Natural killer cell (primary cell): ENCODE measurements around the gene RREB1. TPM values are rescaled to one million over a fixed set of nuclear protein-coding genes. Genes with fewer than 3 reads are reported as not detected.

Source experiments
- ATAC-seq, 3 donors: fragments of 150-1000 bp in 2 of 3; fragments of 200-7000 bp in 1 of 3; cut with Tn5 transposase; 1 replicate in 1 of 3; 2 replicates in 2 of 3; pipeline ENCODE4 v1.10.0; 2021; ENCODE audit warnings: mild to moderate bottlenecking in 2 of 3, moderate library complexity in 2 of 3
- DNase-seq, 2 donors: peaks; one replicate each; pipeline versions ENCODE4 v3.0.0 to v3.0.0-alpha.2; 2013 to 2021; ENCODE audit warnings: mixed read lengths in 1 of 2
- H3K27ac ChIP-seq: one replicate; pipeline ENCODE4 v1.5.1; 2013; ENCODE audit warnings: mild to moderate bottlenecking, low read length
- H3K27me3 ChIP-seq: one replicate; pipeline ENCODE4 v1.6.1; 2013; ENCODE audit warnings: low read length; ENCODE audit not compliant: control insufficient read depth, insufficient read depth
- H3K36me3 ChIP-seq: one replicate; pipeline ENCODE4 v1.6.1; 2013; ENCODE audit warnings: low read length; ENCODE audit not compliant: control insufficient read depth, insufficient read depth
- H3K4me1 ChIP-seq: one replicate; pipeline ENCODE4 v1.6.1; 2013; ENCODE audit warnings: low read length; ENCODE audit not compliant: control insufficient read depth, insufficient read depth
- H3K4me3 ChIP-seq: one replicate; pipeline ENCODE4 v1.5.1; 2013; ENCODE audit warnings: low read length
- H3K9me3 ChIP-seq: one replicate; pipeline ENCODE4 v1.6.1; 2013; ENCODE audit warnings: low read length; ENCODE audit not compliant: control insufficient read depth, insufficient read depth
- H3K27ac Mint-ChIP-seq, 2 donors: one replicate each; pipeline ENCODE4 v1.8.0; 2022; ENCODE audit warnings: mild to moderate bottlenecking in 2 of 2, mixed read lengths in 2 of 2, moderate library complexity in 1 of 2
- H3K27me3 Mint-ChIP-seq, 2 donors: one replicate each; pipeline ENCODE4 v1.8.0; 2022; ENCODE audit warnings: low read depth in 2 of 2, mixed read lengths in 2 of 2
- H3K36me3 Mint-ChIP-seq: one replicate; pipeline ENCODE4 v1.8.0; 2022; ENCODE audit warnings: mixed read lengths
- H3K4me1 Mint-ChIP-seq, 2 donors: one replicate each; pipeline ENCODE4 v1.8.0; 2022; ENCODE audit warnings: mixed read lengths in 2 of 2
- H3K4me3 Mint-ChIP-seq: one replicate; pipeline ENCODE4 v1.8.0; 2022; ENCODE audit warnings: mild to moderate bottlenecking, moderate library complexity, mixed read lengths
- H3K9me3 Mint-ChIP-seq, 2 donors: one replicate each; pipeline ENCODE4 v1.8.0; 2022; ENCODE audit warnings: mixed read lengths in 2 of 2
- WGBS: methylation state at CpG from one replicate; pipeline ENCODE4 v1.1.7; 2013; ENCODE audit warnings: missing lambda C conversion rate; ENCODE audit not compliant: insufficient coverage; 5-methylcytosine and 5-hydroxymethylcytosine counted together
- intact Hi-C: fragments of 100-400 bp; cut with micrococcal nuclease; formaldehyde crosslinking; loops from one replicate; pipeline ENCODE4 v1.14.2; 2022
- total RNA-seq, 4 donors: library from RNA; stranded (reverse); fragments of 120-200 nt in 1 of 4; gene quantifications; one replicate each; pipeline versions ENCODE4 v1.2.3 to v1.2.4, GENCODE V29; 2013 to 2022
- TF ChIP-seq, protein P1 (sequence below): fragments of 200-600 bp; IDR thresholded peaks from one replicate; pipeline ENCODE4 v1.8.0; 2022; ENCODE audit warnings: antibody characterized with exemption

RREB1 gene
- total RNA-seq, 3 donors from 2014 or later (not counting 1 experiment from before 2014, with no cell fraction given), result 42.2 to 51.8 (median 44.0) TPM

DNA sequence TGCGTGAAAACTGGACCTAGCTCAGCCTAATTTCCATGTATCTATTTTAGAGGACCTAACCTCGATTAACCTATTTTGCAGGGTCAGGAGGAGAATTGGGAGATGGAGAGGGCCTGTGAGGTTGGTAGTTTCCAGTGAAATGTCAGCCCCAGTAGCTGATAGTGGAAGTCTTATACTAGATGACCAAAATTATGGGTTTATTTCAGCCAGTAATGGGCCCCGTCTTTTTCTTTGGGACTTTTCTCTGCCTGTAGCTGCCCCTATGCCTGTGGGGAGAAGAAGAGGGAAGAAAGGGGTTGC is 37.8 kb downstream of the RREB1 start:
- Mint-ChIP-seq H3K9me3 (no peaks in the 10 kb centered on the region), H3K27ac (peak overlapping the region; percentile 78 to 89), H3K27me3 (no peaks in the 10 kb centered on the region), H3K4me3 (peak overlapping the region; percentile 84), H3K36me3 (no peaks in the 10 kb centered on the region), H3K4me1 (peaks cover 54 to 58% of the 10 kb centered on the region in 2 donors)
- H3K27me3 ChIP-seq, result no peaks in the 10 kb centered on the region
- intact Hi-C loops, result no loop called here
- no peaks in the 10 kb centered on the region for H3K9me3 ChIP-seq
- no peak overlapping the region for H3K27ac ChIP-seq
- DNase-seq (no peak), ATAC-seq (no peak)
- H3K4me1 ChIP-seq, result peaks cover 32% of the 10 kb centered on the region
- no peak overlapping the region for H3K4me3 ChIP-seq
- TF ChIP-seq, protein P1, sequence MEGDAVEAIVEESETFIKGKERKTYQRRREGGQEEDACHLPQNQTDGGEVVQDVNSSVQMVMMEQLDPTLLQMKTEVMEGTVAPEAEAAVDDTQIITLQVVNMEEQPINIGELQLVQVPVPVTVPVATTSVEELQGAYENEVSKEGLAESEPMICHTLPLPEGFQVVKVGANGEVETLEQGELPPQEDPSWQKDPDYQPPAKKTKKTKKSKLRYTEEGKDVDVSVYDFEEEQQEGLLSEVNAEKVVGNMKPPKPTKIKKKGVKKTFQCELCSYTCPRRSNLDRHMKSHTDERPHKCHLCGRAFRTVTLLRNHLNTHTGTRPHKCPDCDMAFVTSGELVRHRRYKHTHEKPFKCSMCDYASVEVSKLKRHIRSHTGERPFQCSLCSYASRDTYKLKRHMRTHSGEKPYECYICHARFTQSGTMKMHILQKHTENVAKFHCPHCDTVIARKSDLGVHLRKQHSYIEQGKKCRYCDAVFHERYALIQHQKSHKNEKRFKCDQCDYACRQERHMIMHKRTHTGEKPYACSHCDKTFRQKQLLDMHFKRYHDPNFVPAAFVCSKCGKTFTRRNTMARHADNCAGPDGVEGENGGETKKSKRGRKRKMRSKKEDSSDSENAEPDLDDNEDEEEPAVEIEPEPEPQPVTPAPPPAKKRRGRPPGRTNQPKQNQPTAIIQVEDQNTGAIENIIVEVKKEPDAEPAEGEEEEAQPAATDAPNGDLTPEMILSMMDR, result no peak
- H3K36me3 ChIP-seq, result no peaks in the 10 kb centered on the region
- WGBS, result 52% methylated on average over 2 of the region's 3 CpGs

DNA sequence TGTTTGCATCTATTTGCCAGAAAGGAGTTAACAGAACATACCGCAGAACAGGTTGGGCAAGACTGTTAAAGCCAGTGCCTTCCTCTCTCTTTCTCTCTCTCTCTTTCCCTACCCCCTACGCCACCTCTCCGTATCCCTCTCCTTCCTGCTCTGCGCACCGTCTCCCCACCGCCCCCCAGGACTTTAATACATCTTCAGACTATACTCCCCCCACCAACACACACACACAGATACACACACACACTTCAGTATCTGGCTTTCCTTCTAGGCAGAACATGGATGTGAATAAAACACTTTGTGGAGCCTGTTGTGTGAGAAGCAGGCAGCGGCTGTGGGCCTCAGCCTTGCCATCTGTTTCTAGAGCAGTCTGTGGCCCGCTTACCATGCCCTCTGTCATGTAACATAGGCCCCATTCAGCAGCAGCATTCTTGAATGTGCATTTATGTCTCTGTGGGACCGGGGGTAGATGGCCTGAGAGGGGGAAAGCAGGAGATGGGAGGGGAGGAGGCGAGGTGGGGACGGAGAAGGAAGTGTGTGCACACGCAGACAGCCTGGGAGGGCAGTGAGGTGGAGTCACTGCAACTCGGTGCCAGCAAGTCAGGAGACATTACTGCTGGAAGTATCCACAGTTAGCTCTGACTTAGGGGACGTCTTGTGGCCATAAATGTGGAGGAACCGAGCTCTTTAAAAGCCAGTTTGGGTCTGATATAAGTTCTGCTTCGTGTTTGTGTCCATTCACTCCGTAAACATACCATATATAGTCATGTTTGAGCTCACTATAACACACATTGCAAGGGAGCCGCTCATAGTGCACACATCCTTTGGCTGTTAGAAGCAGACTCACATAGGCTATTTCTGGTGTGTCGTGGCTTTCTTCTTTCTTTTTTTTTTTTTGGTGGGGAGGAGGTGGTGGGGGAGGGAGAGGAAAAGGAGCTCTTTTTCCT is 38.4 kb downstream of the RREB1 start:
- Histone ChIP-seq H3K27ac (peak overlapping the region; percentile 55), H3K36me3 (no peaks in the 10 kb centered on the region), H3K9me3 (no peaks in the 10 kb centered on the region), H3K4me1 (peaks cover 29% of the 10 kb centered on the region), H3K4me3 (no peak overlapping the region), H3K27me3 (no peaks in the 10 kb centered on the region)
- ATAC-seq (peak; percentile 67 to 74 (median 73)), DNase-seq (peak in 1 of 2 donors; percentile 40)
- H3K9me3 Mint-ChIP-seq, result no peaks in the 10 kb centered on the region
- TF ChIP-seq, protein P1, result no peak
- WGBS, result 25% methylated on average over 18 of the region's 19 CpGs
- H3K27me3 Mint-ChIP-seq, result no peaks in the 10 kb centered on the region
- peak overlapping the region; percentile 78 to 89 for H3K27ac Mint-ChIP-seq
- peaks cover 59 to 61% of the 10 kb centered on the region in 2 donors for H3K4me1 Mint-ChIP-seq
- intact Hi-C loops, result loop anchor here (2.0 kb wide), 1 partner anchor 37 kb away; no protein-coding TSS in a partner anchor
- no peaks in the 10 kb centered on the region for H3K36me3 Mint-ChIP-seq
- H3K4me3 Mint-ChIP-seq, result peak overlapping the region; percentile 84

DNA sequence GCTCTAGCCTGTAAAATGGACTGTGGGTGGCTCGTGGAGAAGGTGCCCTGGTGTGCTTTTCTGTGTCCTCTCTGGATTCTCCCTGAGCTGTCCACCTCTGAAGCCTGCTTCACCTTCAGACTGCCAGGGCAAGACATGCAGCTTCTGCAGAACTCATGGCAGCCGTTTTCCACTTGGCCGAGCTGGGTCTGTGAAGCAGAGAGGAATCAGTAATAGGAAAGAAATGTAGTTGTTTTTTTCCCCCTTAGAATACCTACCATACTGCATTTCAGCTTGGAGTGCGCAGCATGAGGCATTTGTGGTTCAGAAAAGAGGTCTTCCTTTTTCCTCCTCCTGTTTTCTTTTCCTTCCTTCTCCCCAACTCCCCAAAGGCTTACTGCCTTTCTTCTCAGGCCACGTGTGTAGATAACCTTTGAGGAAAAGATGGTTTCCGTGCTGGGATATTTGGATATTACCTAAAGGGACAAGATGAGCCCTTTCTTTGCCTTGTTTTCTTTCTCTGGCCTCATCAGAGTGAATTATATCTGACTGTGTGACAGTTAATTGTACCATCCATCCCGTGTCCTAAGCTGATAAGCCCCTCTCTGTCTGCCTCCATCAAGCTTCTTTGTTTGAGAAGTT is 39.4 kb downstream of the RREB1 start:
- no peaks in the 10 kb centered on the region for H3K9me3 ChIP-seq
- H3K36me3 ChIP-seq, result no peaks in the 10 kb centered on the region
- H3K4me1 Mint-ChIP-seq, result peaks cover 61 to 62% of the 10 kb centered on the region in 2 donors
- H3K4me1 ChIP-seq, result peaks cover 23% of the 10 kb centered on the region
- peak overlapping the region; percentile 55 for H3K27ac ChIP-seq
- 58% methylated on average over 5 of the region's 7 CpGs for WGBS
- intact Hi-C loops, result loop anchor here (2.0 kb wide), 1 partner anchor 38 kb away; no protein-coding TSS in a partner anchor
- no peaks in the 10 kb centered on the region for H3K27me3 Mint-ChIP-seq
- H3K9me3 Mint-ChIP-seq, result no peaks in the 10 kb centered on the region
- TF ChIP-seq, protein P1, result no peak
- no peak for ATAC-seq
- peak overlapping the region; percentile 84 for H3K4me3 Mint-ChIP-seq
- no peak for DNase-seq
- H3K27ac Mint-ChIP-seq, result peak overlapping the region; percentile 78 to 89
- H3K27me3 ChIP-seq, result no peaks in the 10 kb centered on the region
- no peaks in the 10 kb centered on the region for H3K36me3 Mint-ChIP-seq
- H3K4me3 ChIP-seq, result no peak overlapping the region
